ENCODE results near the gene COPZ2. TPM values are rescaled to one million over a fixed set of nuclear protein-coding genes. Genes with fewer than 3 reads are reported as not detected.

The COPZ2 gene
- total and polyA plus RNA-seq, 10 donors, result 6.0 to 15.0 (median 8.8) TPM

DNA sequence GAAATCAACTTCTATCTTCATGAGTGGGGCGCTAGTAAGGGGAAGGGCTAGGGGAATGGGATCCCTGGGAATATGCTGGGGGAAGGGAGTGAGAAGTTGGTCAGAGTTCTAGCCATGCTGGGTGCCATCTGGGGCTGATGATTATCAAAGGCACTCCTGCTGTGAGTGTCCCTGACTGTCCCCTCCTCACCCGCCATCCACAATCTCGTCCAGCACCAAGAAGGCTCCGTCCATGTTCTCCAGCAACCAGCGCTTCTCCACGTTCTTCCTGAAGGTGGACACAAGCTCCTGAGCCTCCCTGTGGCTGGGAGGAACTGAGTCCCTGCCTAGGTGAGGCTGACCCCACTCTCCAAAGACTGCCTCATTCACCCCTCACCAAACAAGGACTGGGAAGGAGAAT, 5.6 kb downstream of the COPZ2 start:
- no peaks in the 10 kb centered on the region for H3K36me3 ChIP-seq
- intact Hi-C loops (cut with DNase I; ENCODE audit: low total_unique reads), result no loop called here
- no peaks in the 10 kb centered on the region for H3K9me3 ChIP-seq
- 84 to 98% (median 88%) methylated on average over 6 of the region's 6 CpGs for WGBS, 5 donors
- peaks cover 0 to 7% (median 5%) of the 10 kb centered on the region in 6 donors for H3K4me1 ChIP-seq
- DNase-seq, result no peak
- no peak overlapping the region for H3K4me3 ChIP-seq
- H3K27me3 ChIP-seq (replicated peaks in 1 of 7), result peaks cover 0 to 21% (median 0%) of the 10 kb centered on the region in 7 donors
- TF ChIP-seq, protein P1, sequence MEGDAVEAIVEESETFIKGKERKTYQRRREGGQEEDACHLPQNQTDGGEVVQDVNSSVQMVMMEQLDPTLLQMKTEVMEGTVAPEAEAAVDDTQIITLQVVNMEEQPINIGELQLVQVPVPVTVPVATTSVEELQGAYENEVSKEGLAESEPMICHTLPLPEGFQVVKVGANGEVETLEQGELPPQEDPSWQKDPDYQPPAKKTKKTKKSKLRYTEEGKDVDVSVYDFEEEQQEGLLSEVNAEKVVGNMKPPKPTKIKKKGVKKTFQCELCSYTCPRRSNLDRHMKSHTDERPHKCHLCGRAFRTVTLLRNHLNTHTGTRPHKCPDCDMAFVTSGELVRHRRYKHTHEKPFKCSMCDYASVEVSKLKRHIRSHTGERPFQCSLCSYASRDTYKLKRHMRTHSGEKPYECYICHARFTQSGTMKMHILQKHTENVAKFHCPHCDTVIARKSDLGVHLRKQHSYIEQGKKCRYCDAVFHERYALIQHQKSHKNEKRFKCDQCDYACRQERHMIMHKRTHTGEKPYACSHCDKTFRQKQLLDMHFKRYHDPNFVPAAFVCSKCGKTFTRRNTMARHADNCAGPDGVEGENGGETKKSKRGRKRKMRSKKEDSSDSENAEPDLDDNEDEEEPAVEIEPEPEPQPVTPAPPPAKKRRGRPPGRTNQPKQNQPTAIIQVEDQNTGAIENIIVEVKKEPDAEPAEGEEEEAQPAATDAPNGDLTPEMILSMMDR (IDR thresholded peaks at IDR 0.05 in 8 of 11, conservative IDR thresholded peaks at IDR 0.05 in 3 of 11), result no peak
- no peak for TF ChIP-seq POLR2AphosphoS5 (IDR thresholded peaks at IDR 0.05)
- no peak for TF ChIP-seq POLR2A (IDR thresholded peaks at IDR 0.05)
- no peak overlapping the region for H3K27ac ChIP-seq

DNA sequence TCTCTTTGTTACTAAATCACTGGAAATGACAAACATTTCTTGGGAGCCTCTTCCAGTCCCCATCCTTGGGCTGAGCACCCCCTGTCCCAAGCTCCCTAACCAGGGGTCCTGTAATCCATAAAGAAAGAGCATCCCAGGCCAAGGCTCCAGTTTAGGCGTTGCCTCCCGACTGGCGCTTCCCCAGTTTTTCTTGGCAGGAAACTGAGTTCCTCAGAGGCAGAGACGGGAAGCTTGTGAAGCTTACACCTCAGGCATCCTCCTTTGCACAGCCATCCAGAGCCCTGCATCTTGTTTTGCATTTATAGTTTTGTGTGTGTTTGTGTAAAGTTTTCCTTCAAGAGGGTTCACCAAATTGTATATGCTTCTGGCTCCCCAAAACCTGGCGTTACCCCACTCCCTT, 7.1 kb downstream of the COPZ2 start:
- Histone ChIP-seq H3K9me3 (no peaks in the 10 kb centered on the region), H3K27ac (no peak overlapping the region), H3K27me3 (replicated peaks in 1 of 7) (peaks cover 0 to 8% (median 0%) of the 10 kb centered on the region in 7 donors), H3K36me3 (no peaks in the 10 kb centered on the region), H3K4me1 (peaks cover 11 to 15% (median 14%) of the 10 kb centered on the region in 6 donors), H3K4me3 (no peak overlapping the region)
- intact Hi-C loops (cut with DNase I; ENCODE audit: low total_unique reads), result no loop called here
- no peak for DNase-seq
- TF ChIP-seq POLR2AphosphoS5 (IDR thresholded peaks at IDR 0.05) (no peak), POLR2A (IDR thresholded peaks at IDR 0.05) (no peak)
- TF ChIP-seq, protein P1 (IDR thresholded peaks at IDR 0.05 in 8 of 11, conservative IDR thresholded peaks at IDR 0.05 in 3 of 11), result no peak
- 64 to 74% (median 68%) methylated on average over 5 of the region's 5 CpGs for WGBS, 5 donors

DNA sequence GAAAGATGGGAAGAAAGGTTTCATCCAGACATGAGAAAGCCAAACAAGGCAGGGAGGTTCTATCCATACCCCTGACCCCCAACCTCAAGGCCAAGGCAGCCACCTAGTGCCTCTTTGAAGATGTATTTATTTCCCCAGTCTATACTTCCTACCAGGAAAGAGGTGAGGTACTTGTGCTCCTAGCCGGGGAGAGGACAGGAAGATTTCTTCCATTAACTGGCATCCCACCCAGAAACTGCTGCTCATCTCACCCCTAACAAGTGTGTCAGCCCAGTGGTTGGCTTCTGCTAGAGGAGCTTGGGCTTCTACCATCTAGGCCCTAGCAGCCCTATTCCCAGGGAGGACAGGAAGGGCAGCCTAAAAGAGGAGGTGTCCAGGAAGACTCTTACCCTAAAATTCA, 8.9 kb downstream of the COPZ2 start:
- no peak overlapping the region for H3K27ac ChIP-seq
- peaks cover 0 to 18% (median 4%) of the 10 kb centered on the region in 7 donors for H3K27me3 ChIP-seq (replicated peaks in 1 of 7)
- no peaks in the 10 kb centered on the region for H3K36me3 ChIP-seq
- WGBS, 5 donors, result 40 to 85% (median 79%) methylated on average over 1 of the region's 1 CpG
- no peak overlapping the region for H3K4me3 ChIP-seq
- DNase-seq, result no peak
- intact Hi-C loops (cut with DNase I; ENCODE audit: low total_unique reads), result no loop called here
- H3K9me3 ChIP-seq, result no peaks in the 10 kb centered on the region
- H3K4me1 ChIP-seq, result peaks cover 25 to 33% (median 29%) of the 10 kb centered on the region in 6 donors
- TF ChIP-seq, protein P1 (IDR thresholded peaks at IDR 0.05 in 8 of 11, conservative IDR thresholded peaks at IDR 0.05 in 3 of 11), result no peak
- TF ChIP-seq POLR2AphosphoS5 (IDR thresholded peaks at IDR 0.05), result no peak
- no peak for TF ChIP-seq POLR2A (IDR thresholded peaks at IDR 0.05)

DNA sequence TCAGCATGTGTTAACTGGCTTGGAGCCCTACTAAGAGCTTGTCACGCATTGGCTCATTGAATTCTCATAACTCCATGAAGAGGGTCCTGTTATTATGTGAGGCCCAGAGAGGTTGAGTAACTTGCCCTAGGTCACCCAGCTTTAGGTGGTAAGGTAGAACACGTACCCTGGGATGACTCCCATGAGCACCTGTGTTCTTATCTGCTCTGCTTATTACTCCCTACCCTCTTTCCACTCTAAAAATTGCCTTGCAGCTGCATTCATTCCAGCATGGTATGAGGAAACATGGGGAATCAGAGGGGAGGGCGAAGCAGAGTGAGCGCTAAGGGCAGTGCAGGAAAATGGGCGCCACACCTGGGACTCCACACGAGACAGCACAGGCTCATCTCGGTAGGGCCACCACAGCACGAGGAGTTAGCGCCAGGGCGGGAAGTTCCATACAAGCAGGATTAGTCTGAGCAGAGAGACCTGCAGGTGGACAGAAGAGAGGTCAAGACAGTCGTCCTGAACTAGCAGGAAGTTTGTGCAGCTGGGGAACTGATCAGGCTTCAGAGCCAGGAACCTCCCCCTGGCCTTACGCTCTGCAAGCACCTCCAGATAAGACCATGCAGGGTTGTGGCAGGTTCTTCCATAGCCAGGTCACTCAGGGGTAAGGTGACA, 10.1 kb downstream of the COPZ2 start:
- 89 to 94% (median 90%) methylated on average over 12 of the region's 12 CpGs for WGBS, 5 donors
- no peak for TF ChIP-seq POLR2A (IDR thresholded peaks at IDR 0.05)
- TF ChIP-seq, protein P1 (IDR thresholded peaks at IDR 0.05 in 8 of 11, conservative IDR thresholded peaks at IDR 0.05 in 3 of 11), result no peak
- no peak for TF ChIP-seq POLR2AphosphoS5 (IDR thresholded peaks at IDR 0.05)
- H3K27ac ChIP-seq, result no peak overlapping the region
- intact Hi-C loops (cut with DNase I; ENCODE audit: low total_unique reads), result loop anchor here (2.0 kb wide), 1 partner anchor 47 kb away; no protein-coding TSS in a partner anchor
- DNase-seq, result no peak
- no peak overlapping the region for H3K4me3 ChIP-seq
- H3K27me3 ChIP-seq (replicated peaks in 1 of 7), result peaks cover 0 to 31% (median 5%) of the 10 kb centered on the region in 7 donors
- no peaks in the 10 kb centered on the region for H3K9me3 ChIP-seq
- H3K36me3 ChIP-seq, result no peaks in the 10 kb centered on the region
- H3K4me1 ChIP-seq, result peaks cover 26 to 46% (median 41%) of the 10 kb centered on the region in 6 donors

All from spleen (tissue), 11 donors.